Psoas muscle (tissue), 8 donors: ENCODE data around the gene TAS2R1. TPM values are rescaled to one million over a fixed set of nuclear protein-coding genes. Genes with fewer than 3 reads are reported as not detected.

Experiments
- ATAC-seq, 4 donors: fragments of 200-7000 bp; cut with Tn5 transposase; one replicate each; pipeline ENCODE4 v1.9.1; 2020; ENCODE audit warnings: moderate library complexity in 3 of 4, mild to moderate bottlenecking in 2 of 4
- DNase-seq, 2 donors: peaks; one replicate each; pipeline ENCODE4 v3.0.0-alpha.2; 2020
- H3K27ac ChIP-seq: fragments of 200-600 bp; one replicate; pipeline ENCODE4 v1.8.0; 2022
- H3K27me3 ChIP-seq, 3 donors: fragments of 200-600 bp in 1 of 3; one replicate each; pipeline versions ENCODE4 v1.6.1 to v1.8.0; 2013 to 2022; ENCODE audit warnings: low read length in 2 of 3, mild to moderate bottlenecking in 2 of 3, moderate library complexity in 1 of 3; ENCODE audit not compliant: insufficient read depth in 3 of 3
- H3K36me3 ChIP-seq, 2 donors: fragments of 200-600 bp in 1 of 2; one replicate each; pipeline versions ENCODE4 v1.6.1 to v1.8.0; 2013 to 2022; ENCODE audit warnings: low read depth in 1 of 2, mild to moderate bottlenecking in 1 of 2, moderate library complexity in 1 of 2; ENCODE audit not compliant: insufficient read depth in 1 of 2
- H3K4me1 ChIP-seq: fragments of 200-600 bp; one replicate; pipeline ENCODE4 v1.8.0; 2022
- H3K4me3 ChIP-seq: fragments of 200-600 bp; one replicate; pipeline ENCODE4 v1.8.0; 2022; ENCODE audit warnings: mild to moderate bottlenecking
- H3K9me3 ChIP-seq: fragments of 200-600 bp; one replicate; pipeline ENCODE4 v1.8.0; 2022
- WGBS, 3 donors: extraction: QIAGEN DNeasy Blood & Tissue Kit; methylation state at CpG; one replicate each; pipeline versions ENCODE4 v1.1.6 to v1.1.7; 2013; 5-methylcytosine and 5-hydroxymethylcytosine counted together
- intact Hi-C, 2 donors: fragments of 100-400 bp; cut with DNase I; formaldehyde crosslinking; loops; one replicate each; pipeline versions ENCODE4 v1.11.0 to v1.14.2; 2022
- polyA plus RNA-seq, 3 donors: library from polyadenylated mRNA; stranded (reverse); fragments of 200-250 nt; gene quantifications; one replicate each; pipeline ENCODE4 v1.2.3, GENCODE V29; 2013
- total RNA-seq, 4 donors: library from RNA; stranded (reverse); fragmentation: NEBNext Ultra II Directional in 2 of 4; extraction: Animal tissue kit (Norgen Biotek cat#: 25700) in 2 of 4; gene quantifications; one replicate each; pipeline versions ENCODE4 v1.2.1 to v1.2.4, GENCODE V29; 2021 to 2023
- TF ChIP-seq, protein P1 (sequence below): fragments of 200-600 bp; IDR thresholded peaks from one replicate; pipeline ENCODE4 v1.8.0; 2022; ENCODE audit warnings: antibody characterized with exemption
- donor health status: healthy with polysubstance abuse.
- donor health status: DM: no; HTN: no; CAD: no; lungs with moderate emphysema.
- donor health status: Bipolar disorder and iron deficiency.
- donor health status: healthy.
- donor health status: DM: yes; HTN: yes; CAD: no.
- donor health status: DM: no; HTN: no; CAD: no.
- donor health status: DM: no; HTN: no; CAD: no.
- donor health status: DM: yes; HTN: yes; CAD: no.

The TAS2R1 gene
- total and polyA plus RNA-seq, 7 donors = not detected

DNA sequence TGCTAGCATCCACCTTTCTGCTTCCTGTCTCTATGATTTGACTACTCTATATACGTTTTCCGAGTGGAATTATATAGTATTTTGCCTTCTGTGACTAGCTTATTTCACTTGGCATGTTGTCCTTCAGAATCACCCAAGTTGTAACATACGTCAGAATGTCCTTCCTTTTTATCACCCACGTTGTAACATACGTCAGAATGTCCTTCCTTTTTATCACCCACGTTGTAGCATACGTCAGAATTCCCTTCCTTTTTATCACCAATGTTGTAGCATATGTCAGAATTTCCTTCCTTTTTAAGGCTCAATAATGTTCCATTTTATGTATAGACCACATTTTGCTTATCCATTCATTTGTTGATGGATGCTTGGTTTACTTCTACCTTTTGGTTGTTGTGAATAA, 22.9 kb upstream of the TAS2R1 start:
- Histone ChIP-seq H3K27me3 (no peaks in the 10 kb centered on the region), H3K36me3 (no peaks in the 10 kb centered on the region), H3K9me3 (no peaks in the 10 kb centered on the region), H3K4me3 (no peak overlapping the region), H3K27ac (no peak overlapping the region), H3K4me1 (no peaks in the 10 kb centered on the region)
- DNase-seq (no peak), ATAC-seq (no peak)
- intact Hi-C loops = no loop called here
- WGBS, 3 donors = 82 to 85% (median 85%) methylated on average over 7 of the region's 7 CpGs
- TF ChIP-seq, protein P1, sequence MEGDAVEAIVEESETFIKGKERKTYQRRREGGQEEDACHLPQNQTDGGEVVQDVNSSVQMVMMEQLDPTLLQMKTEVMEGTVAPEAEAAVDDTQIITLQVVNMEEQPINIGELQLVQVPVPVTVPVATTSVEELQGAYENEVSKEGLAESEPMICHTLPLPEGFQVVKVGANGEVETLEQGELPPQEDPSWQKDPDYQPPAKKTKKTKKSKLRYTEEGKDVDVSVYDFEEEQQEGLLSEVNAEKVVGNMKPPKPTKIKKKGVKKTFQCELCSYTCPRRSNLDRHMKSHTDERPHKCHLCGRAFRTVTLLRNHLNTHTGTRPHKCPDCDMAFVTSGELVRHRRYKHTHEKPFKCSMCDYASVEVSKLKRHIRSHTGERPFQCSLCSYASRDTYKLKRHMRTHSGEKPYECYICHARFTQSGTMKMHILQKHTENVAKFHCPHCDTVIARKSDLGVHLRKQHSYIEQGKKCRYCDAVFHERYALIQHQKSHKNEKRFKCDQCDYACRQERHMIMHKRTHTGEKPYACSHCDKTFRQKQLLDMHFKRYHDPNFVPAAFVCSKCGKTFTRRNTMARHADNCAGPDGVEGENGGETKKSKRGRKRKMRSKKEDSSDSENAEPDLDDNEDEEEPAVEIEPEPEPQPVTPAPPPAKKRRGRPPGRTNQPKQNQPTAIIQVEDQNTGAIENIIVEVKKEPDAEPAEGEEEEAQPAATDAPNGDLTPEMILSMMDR = no peak

DNA sequence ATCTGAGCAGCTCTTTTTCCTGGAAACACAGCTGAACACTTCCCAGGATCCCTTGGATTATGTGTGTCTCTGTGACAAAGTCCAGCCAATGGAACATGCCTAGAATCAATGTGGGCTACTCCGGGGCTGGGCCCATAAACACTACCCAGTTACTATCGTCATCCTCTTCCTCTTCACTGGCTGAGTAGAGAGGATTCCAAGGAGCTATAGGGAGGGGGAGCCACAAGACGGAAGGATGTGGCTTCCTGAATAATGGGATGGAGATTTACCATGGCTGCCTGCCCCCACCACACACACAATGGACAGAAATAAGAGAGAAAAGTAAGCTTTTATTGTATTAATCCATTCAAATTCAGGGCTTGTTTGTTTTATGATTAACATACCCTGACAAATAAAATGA, 22.1 kb upstream of the TAS2R1 start:
- H3K9me3 ChIP-seq = no peaks in the 10 kb centered on the region
- ATAC-seq (no peak), DNase-seq (no peak)
- no peaks in the 10 kb centered on the region for H3K36me3 ChIP-seq
- TF ChIP-seq, protein P1 = no peak
- no peak overlapping the region for H3K4me3 ChIP-seq
- H3K27ac ChIP-seq = no peak overlapping the region
- H3K4me1 ChIP-seq = no peaks in the 10 kb centered on the region
- WGBS, 3 donors = 81 to 90% (median 84%) methylated on average over 3 of the region's 3 CpGs
- no peaks in the 10 kb centered on the region for H3K27me3 ChIP-seq
- intact Hi-C loops = no loop called here

GRCh38 chr5:9646843-9647242, 16.7 kb upstream of the TAS2R1 start:
- Histone ChIP-seq H3K27me3 (no peaks in the 10 kb centered on the region), H3K4me1 (no peaks in the 10 kb centered on the region), H3K4me3 (no peak overlapping the region), H3K9me3 (no peaks in the 10 kb centered on the region), H3K27ac (no peak overlapping the region), H3K36me3 (no peaks in the 10 kb centered on the region)
- ATAC-seq (no peak), DNase-seq (no peak)
- TF ChIP-seq, protein P1 = no peak
- intact Hi-C loops = no loop called here
- 48 to 57% (median 48%) methylated on average over 2 of the region's 2 CpGs for WGBS, 3 donors

DNA sequence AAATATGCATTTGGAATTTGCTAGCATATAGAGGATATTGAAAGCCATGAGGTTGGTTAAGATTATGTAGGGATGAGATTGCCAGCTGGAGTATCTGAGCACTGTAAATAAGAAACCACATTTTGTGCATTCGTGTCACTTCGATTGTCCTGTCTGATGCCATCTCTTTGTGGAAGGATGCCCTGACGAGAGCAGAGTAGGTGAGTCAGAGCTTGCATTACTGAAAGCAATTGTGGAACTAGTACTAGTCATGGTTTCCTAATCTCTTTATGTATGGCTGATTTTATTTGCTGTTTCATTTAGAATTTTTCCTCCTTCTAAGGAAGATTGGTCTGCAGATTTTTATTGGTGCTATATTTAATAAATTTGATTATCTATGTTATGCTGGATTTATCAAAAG, 14.5 kb upstream of the TAS2R1 start:
- WGBS, 3 donors = 28 to 44% (median 30%) methylated on average over 3 of the region's 3 CpGs
- Histone ChIP-seq H3K9me3 (no peaks in the 10 kb centered on the region), H3K4me1 (no peaks in the 10 kb centered on the region), H3K27me3 (no peaks in the 10 kb centered on the region), H3K27ac (no peak overlapping the region), H3K36me3 (no peaks in the 10 kb centered on the region), H3K4me3 (no peak overlapping the region)
- TF ChIP-seq, protein P1 = no peak
- intact Hi-C loops = no loop called here
- ATAC-seq (no peak), DNase-seq (no peak)

GRCh38 chr5:9642621-9643020, 12.5 kb upstream of the TAS2R1 start:
- no peak for DNase-seq
- H3K4me3 ChIP-seq = no peak overlapping the region
- ATAC-seq = no peak
- H3K36me3 ChIP-seq = no peaks in the 10 kb centered on the region
- WGBS, 3 donors = 51 to 54% (median 53%) methylated on average over 2 of the region's 2 CpGs
- no peak overlapping the region for H3K27ac ChIP-seq
- no peaks in the 10 kb centered on the region for H3K4me1 ChIP-seq
- TF ChIP-seq, protein P1 = no peak
- intact Hi-C loops = no loop called here
- no peaks in the 10 kb centered on the region for H3K27me3 ChIP-seq
- no peaks in the 10 kb centered on the region for H3K9me3 ChIP-seq
